ENCODE data around the gene FBN3.
"Not testable (repeated sequence)": the region's sequence is repeated elsewhere in the genome, so short reads cannot be mapped to it uniquely, and the experiment has no call there.

Gene FBN3

DNA sequence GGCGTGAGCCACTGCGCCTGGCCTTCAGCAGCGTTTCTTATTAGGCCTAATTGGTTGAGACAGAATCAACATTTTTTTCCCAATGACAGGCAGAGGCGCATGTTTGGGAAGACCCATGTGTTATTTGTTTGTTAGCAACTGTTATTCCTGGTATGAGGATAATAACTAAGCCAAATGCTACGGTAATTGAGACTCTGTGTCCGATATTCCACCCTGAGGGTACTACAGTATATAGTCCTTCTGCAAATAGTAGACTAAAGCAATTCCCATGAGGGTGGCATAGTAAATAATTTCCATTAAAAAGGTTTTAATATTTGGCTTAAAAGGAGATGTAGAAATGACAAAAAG lies 115.2 kb downstream of the FBN3 start:
- Histone ChIP-seq H3K4me1 (ENCODE audit: control insufficient read depth, insufficient read depth, low read length) (no peaks in the 10 kb centered on the region), H3K27ac (ENCODE audit: extremely low read depth, low read depth, low read length) (no peak overlapping the region), H3K9me3 (ENCODE audit: control insufficient read depth, insufficient read depth, low read depth, low read length) (no peaks in the 10 kb centered on the region), H3K36me3 (ENCODE audit: control insufficient read depth in 2 of 2, insufficient read depth in 1 of 2, low read length in 2 of 2) (no peaks in the 10 kb centered on the region), H3K4me3 (ENCODE audit: low read depth, low read length) (no peak overlapping the region)
- POLR2A ChIA-PET = no interaction called here
- CTCF ChIA-PET = no interaction called here
- TF ChIP-seq, protein P1, sequence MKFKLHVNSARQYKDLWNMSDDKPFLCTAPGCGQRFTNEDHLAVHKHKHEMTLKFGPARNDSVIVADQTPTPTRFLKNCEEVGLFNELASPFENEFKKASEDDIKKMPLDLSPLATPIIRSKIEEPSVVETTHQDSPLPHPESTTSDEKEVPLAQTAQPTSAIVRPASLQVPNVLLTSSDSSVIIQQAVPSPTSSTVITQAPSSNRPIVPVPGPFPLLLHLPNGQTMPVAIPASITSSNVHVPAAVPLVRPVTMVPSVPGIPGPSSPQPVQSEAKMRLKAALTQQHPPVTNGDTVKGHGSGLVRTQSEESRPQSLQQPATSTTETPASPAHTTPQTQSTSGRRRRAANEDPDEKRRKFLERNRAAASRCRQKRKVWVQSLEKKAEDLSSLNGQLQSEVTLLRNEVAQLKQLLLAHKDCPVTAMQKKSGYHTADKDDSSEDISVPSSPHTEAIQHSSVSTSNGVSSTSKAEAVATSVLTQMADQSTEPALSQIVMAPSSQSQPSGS (tag by site-specific recombination; IDR thresholded peaks at IDR 0.05; ENCODE audit: low read depth) = no peak
- TF ChIP-seq KLF9 (tag by site-specific recombination; IDR thresholded peaks at IDR 0.05; ENCODE audit: low read depth) (no peak), ZNF138 (tag by site-specific recombination; IDR thresholded peaks at IDR 0.05; ENCODE audit: borderline replicate concordance) (no peak), ZBTB48 (tag by site-specific recombination; IDR thresholded peaks at IDR 0.05) (no peak)

DNA sequence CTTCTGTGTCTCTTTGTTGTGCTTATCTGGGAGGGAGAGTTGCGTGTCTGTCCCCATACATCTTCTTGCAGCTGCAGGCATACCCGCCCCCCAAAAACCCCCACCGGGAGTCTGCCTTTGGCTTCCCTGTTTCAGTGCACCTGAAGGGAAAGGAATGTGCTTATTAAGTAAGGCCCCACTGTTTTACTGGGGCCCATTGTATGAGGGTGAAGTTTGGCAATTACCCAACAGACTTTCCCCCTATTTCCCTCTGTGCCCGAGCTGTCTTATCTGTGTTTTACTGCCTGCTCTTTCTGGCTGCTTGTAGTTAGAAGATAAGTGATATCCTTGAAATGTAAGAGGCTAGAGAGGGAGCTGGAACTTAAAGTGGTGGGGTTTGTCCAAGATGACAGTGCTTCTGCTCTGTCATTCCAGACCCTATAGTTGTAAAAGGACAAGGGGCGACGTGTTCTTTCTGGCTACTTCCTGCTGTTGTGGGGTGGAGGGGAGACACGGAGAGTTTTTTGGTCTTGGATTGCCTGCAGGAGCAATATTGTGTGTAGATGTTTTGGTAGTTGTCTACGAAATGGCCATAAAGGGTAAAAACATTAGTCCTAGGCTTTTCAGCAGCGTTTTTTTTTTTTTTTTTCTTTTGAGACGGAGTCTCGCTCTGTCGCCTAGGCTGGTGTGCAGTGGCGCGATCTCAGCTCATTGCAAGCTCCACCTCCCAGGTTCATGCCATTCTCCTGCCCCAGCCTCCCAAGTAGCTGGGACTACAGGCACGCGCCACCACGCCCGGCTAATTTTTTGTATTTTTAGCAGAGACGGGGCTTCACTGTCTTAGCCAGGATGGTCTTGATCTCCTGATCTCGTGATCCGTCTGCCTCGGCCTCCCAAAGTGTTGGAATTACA lies 115.9 kb downstream of the FBN3 start:
- not testable (repeated sequence) for H3K4me1 ChIP-seq (ENCODE audit: control insufficient read depth, insufficient read depth, low read length); H3K4me3 ChIP-seq (ENCODE audit: low read depth, low read length); H3K36me3 ChIP-seq (ENCODE audit: control insufficient read depth in 2 of 2, insufficient read depth in 1 of 2, low read length in 2 of 2); H3K27ac ChIP-seq (ENCODE audit: extremely low read depth, low read depth, low read length); H3K9me3 ChIP-seq (ENCODE audit: control insufficient read depth, insufficient read depth, low read depth, low read length)
- POLR2A ChIA-PET = interaction anchor here (0.6 kb wide), 1 partner anchor 318 kb away, joined by 7 read pairs; no protein-coding TSS in a partner anchor
- CTCF ChIA-PET = interaction anchor here (0.6 kb wide), 1 partner anchor 165 kb away, joined by 4 read pairs; no protein-coding TSS in a partner anchor
- TF ChIP-seq, protein P2, sequence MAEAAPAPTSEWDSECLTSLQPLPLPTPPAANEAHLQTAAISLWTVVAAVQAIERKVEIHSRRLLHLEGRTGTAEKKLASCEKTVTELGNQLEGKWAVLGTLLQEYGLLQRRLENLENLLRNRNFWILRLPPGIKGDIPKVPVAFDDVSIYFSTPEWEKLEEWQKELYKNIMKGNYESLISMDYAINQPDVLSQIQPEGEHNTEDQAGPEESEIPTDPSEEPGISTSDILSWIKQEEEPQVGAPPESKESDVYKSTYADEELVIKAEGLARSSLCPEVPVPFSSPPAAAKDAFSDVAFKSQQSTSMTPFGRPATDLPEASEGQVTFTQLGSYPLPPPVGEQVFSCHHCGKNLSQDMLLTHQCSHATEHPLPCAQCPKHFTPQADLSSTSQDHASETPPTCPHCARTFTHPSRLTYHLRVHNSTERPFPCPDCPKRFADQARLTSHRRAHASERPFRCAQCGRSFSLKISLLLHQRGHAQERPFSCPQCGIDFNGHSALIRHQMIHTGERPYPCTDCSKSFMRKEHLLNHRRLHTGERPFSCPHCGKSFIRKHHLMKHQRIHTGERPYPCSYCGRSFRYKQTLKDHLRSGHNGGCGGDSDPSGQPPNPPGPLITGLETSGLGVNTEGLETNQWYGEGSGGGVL (tag by site-specific recombination; IDR thresholded peaks at IDR 0.05) = peak; percentile 65
- peak; percentile 30; the same call in 1 of the 2 replicates for TF ChIP-seq ZIC2 (tag by site-specific recombination; IDR thresholded peaks at IDR 0.05)

DNA sequence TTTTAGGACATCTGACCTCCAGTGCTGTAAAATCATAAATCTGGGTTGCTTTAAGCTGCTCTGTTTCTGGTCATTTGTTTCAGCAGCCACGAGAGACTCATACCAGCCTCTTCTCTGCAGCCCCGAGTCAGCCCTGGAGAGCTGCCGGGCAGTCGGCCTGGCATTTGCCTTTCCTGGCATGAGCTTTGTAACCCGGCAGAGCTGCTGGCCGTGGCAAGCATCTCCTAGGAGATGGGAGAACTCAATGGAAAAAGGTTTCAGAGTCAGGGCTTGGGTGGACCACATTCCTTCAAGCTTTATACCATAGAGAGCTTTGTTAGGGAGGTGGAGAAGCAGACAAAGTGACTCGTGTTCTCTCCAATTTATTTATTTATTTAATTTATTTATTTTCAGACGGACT lies 118.4 kb downstream of the FBN3 start:
- ChIA-PET POLR2A (no interaction called here), CTCF (no interaction called here)
- Histone ChIP-seq H3K9me3 (ENCODE audit: control insufficient read depth, insufficient read depth, low read depth, low read length) (no peaks in the 10 kb centered on the region), H3K4me3 (ENCODE audit: low read depth, low read length) (no peak overlapping the region), H3K36me3 (ENCODE audit: control insufficient read depth in 2 of 2, insufficient read depth in 1 of 2, low read length in 2 of 2) (no peaks in the 10 kb centered on the region), H3K4me1 (ENCODE audit: control insufficient read depth, insufficient read depth, low read length) (no peaks in the 10 kb centered on the region), H3K27ac (ENCODE audit: extremely low read depth, low read depth, low read length) (no peak overlapping the region)
- TF ChIP-seq ZNF19 (tag by site-specific recombination; IDR thresholded peaks at IDR 0.05; ENCODE audit: low read depth) (no peak), ZNF133 (tag by site-specific recombination; IDR thresholded peaks at IDR 0.05) (no peak), ZNF521 (tag by site-specific recombination; IDR thresholded peaks at IDR 0.05) (no peak), ZNF311 (tag by site-specific recombination; IDR thresholded peaks at IDR 0.05; ENCODE audit: borderline replicate concordance) (no peak), ZNF211 (tag by site-specific recombination; IDR thresholded peaks at IDR 0.05; ENCODE audit: low read depth) (no peak), PRDM1 (tag by site-specific recombination; IDR thresholded peaks at IDR 0.05) (no peak), KLF1 (tag by site-specific recombination; IDR thresholded peaks at IDR 0.05) (no peak), OVOL3 (tag by site-specific recombination; IDR thresholded peaks at IDR 0.05) (no peak), GFI1B (tag by site-specific recombination; IDR thresholded peaks at IDR 0.05) (no peak)
- TF ChIP-seq, protein P3, sequence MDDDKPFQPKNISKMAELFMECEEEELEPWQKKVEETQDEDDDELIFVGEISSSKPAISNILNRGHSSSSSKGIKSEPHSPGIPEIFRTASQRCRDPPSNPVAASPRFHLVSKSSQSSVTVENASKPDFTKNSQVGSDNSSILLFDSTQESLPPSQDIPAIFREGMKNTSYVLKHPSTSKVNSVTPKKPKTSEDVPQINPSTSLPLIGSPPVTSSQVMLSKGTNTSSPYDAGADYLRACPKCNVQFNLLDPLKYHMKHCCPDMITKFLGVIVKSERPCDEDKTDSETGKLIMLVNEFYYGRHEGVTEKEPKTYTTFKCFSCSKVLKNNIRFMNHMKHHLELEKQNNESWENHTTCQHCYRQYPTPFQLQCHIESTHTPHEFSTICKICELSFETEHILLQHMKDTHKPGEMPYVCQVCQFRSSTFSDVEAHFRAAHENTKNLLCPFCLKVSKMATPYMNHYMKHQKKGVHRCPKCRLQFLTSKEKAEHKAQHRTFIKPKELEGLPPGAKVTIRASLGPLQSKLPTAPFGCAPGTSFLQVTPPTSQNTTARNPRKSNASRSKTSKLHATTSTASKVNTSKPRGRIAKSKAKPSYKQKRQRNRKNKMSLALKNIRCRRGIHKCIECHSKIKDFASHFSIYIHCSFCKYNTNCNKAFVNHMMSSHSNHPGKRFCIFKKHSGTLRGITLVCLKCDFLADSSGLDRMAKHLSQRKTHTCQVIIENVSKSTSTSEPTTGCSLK (tag by site-specific recombination; IDR thresholded peaks at IDR 0.05) = no peak
- TF ChIP-seq, protein P4, sequence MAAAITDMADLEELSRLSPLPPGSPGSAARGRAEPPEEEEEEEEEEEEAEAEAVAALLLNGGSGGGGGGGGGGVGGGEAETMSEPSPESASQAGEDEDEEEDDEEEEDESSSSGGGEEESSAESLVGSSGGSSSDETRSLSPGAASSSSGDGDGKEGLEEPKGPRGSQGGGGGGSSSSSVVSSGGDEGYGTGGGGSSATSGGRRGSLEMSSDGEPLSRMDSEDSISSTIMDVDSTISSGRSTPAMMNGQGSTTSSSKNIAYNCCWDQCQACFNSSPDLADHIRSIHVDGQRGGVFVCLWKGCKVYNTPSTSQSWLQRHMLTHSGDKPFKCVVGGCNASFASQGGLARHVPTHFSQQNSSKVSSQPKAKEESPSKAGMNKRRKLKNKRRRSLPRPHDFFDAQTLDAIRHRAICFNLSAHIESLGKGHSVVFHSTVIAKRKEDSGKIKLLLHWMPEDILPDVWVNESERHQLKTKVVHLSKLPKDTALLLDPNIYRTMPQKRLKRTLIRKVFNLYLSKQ (tag by site-specific recombination; IDR thresholded peaks at IDR 0.05; ENCODE audit: borderline replicate concordance) = no peak
- TF ChIP-seq, protein P5, sequence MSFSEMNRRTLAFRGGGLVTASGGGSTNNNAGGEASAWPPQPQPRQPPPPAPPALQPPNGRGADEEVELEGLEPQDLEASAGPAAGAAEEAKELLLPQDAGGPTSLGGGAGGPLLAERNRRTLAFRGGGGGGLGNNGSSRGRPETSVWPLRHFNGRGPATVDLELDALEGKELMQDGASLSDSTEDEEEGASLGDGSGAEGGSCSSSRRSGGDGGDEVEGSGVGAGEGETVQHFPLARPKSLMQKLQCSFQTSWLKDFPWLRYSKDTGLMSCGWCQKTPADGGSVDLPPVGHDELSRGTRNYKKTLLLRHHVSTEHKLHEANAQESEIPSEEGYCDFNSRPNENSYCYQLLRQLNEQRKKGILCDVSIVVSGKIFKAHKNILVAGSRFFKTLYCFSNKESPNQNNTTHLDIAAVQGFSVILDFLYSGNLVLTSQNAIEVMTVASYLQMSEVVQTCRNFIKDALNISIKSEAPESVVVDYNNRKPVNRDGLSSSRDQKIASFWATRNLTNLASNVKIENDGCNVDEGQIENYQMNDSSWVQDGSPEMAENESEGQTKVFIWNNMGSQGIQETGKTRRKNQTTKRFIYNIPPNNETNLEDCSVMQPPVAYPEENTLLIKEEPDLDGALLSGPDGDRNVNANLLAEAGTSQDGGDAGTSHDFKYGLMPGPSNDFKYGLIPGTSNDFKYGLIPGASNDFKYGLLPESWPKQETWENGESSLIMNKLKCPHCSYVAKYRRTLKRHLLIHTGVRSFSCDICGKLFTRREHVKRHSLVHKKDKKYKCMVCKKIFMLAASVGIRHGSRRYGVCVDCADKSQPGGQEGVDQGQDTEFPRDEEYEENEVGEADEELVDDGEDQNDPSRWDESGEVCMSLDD (tag by site-specific recombination; IDR thresholded peaks at IDR 0.05) = no peak
- TF ChIP-seq, protein P6, sequence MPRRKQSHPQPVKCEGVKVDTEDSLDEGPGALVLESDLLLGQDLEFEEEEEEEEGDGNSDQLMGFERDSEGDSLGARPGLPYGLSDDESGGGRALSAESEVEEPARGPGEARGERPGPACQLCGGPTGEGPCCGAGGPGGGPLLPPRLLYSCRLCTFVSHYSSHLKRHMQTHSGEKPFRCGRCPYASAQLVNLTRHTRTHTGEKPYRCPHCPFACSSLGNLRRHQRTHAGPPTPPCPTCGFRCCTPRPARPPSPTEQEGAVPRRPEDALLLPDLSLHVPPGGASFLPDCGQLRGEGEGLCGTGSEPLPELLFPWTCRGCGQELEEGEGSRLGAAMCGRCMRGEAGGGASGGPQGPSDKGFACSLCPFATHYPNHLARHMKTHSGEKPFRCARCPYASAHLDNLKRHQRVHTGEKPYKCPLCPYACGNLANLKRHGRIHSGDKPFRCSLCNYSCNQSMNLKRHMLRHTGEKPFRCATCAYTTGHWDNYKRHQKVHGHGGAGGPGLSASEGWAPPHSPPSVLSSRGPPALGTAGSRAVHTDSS (tag by site-specific recombination; IDR thresholded peaks at IDR 0.05) = no peak

Measured in HEK293 (cell line).